Endometrial microvascular endothelial cells (primary cell): Measurements from ENCODE around the gene OVOL2. TPM values are rescaled to one million over a fixed set of nuclear protein-coding genes. Genes with fewer than 3 reads are reported as not detected.
"Not testable (repeated sequence)": the region's sequence is repeated elsewhere in the genome, so short reads cannot be mapped to it uniquely, and the experiment has no call there.

ENCODE experiments used
- in situ Hi-C: cut with HindIII; loops from 2 replicates; pipeline ENCODE4 v1.10.0; 2017; ENCODE audit warnings: low sequenced_read_pairs, low pct_unique_long_range_greater_than_20kb; ENCODE audit errors: inconsistent ontology term
- total RNA-seq: library from RNA; depleted of rRNA; stranded (reverse); fragments of >200 nt; gene quantifications from one replicate; pipeline ENCODE4 v1.2.3, GENCODE V29; 2015; ENCODE audit errors: inconsistent ontology term

Gene OVOL2
- total RNA-seq: not detected

DNA sequence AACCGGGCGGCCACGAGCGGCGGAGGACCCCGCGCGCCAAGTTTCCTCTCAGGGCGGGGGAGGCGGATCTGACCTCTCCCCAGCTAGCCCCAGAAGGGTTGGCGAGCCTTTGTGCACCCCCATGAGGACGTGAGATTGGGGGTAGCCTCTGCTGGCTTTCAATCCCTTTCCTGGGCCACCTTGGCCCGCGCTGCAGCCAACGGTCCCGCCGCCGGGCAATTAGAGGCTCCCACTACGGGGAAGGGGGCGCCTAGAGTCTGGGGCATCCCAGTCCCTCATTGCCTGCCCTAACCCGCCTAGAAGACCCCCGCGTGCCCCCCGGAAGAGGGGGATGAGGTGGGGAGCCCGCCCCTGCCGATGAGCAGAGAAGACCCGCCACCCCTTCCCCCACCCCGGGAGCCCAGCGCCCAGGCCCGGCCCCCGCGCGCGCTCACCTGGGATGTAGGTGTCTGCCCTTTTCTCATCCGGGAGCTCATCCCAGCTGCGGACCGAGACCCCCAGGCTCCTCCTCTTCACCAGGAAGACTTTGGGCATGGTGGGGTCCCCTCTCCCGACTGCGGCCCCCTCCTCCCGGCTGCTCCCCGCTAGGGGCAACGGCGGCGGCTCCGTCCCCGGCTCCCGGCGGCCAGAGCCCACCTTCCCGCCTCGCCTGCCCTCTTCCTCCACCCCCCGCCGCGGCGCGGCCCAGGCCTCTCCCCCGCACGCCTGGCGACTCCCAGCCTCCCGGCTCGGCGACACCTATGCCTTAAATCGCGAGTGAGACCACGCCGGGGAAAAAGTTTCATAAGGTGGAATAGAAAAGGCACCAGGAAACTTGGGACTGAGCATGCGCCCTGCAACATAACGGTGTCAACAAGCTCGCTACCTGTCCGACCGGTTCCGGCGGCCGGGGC, at the start of gene OVOL2:
OVOL2 (minus strand) TSS at position 816 of the 893 bp plus-strand sequence; CDS start at position 534, 282 bp downstream.
- in situ Hi-C loops: no loop called here

DNA sequence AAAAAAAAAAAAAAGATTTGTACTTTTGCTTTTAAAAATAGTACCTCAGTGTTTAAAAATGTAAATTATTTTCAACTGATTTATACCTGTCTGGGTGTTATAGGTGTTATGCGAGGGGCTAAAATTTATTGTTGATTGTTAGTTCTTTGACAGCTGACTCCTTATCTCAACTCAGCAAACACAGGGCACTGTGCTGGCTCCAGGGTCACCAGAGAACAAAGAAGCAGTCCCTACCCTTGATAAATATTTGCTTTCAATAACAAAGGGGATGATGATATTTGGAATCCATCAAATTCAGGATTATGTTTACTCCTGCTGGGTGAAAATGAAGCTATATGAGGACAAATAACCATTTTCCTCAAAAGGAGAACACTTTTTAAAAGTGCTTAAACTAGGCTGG, 45.8 kb upstream of the OVOL2 start:
- in situ Hi-C loops: no loop called here

DNA sequence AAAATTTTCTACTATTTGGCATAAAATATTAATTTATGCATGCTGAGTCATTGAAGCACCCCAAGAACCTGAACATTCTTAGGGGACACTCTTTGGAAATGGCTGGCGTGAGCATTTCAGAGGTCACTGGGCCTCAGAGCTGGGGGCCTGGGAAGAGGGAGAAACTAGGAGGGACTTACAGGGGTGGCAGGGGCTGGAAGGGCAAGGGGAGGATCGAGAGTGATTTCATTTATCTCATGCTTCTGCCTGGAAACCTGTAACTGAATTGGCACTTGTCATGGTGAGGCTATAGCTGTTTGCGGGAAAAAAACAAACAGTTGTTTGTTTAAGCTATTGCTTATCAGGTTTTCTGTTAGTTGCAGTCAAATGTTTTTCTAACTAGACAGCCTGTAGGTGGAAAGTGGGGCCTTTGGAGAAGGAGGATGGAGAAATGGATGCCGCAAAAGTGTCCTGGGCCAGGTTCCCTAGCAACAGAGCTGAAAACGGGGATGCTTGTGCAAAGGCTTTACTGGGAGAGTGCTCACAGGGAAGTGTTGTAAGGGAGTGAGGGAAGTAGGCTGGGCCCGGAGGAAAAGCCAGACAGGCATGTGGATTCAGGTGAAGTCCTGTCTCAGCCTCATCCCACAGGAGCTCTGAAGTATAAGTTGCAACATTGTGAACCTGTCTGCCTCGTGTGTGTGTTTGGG, 43.6 kb upstream of the OVOL2 start:
- in situ Hi-C loops: no loop called here

DNA sequence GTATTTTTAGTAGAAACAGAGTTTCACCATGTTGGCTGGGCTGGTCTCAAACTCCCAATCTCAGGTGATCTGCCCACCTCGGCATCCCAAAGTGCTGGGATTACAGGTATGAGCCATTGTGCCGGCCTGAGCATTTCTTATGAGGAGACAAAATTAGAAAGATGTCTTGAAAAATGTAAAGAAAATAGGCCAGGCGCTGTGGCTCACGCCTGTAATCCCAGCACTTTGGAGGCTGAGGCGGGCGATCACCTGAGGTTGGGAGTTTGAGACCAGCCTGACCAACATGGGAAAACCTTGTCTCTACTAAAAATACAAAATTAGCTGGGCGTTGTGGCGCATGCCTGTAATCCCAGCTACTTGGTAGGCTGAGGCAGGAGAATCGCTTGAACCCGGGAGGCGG, 42.9 kb upstream of the OVOL2 start:
- in situ Hi-C loops: not testable (repeated sequence)

DNA sequence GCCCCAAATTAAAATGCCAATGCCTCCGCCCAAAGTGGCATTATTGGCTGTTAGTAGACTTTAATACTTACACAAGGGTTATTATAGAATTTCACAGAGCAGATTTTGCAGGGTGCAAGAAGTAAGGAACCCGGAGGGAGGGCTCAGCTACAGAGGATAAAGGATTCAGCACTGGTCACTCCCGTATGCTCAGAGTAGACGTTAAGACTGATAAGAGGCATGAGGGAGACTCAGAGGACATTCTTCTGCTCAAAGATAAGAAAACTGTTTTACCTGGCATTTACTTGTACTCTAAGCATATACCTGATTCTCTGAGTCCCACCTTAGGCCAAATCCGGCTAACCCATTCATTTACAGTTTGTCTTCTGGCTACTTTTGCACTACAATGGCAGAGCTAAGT, 36.5 kb upstream of the OVOL2 start:
- in situ Hi-C loops: no loop called here

DNA sequence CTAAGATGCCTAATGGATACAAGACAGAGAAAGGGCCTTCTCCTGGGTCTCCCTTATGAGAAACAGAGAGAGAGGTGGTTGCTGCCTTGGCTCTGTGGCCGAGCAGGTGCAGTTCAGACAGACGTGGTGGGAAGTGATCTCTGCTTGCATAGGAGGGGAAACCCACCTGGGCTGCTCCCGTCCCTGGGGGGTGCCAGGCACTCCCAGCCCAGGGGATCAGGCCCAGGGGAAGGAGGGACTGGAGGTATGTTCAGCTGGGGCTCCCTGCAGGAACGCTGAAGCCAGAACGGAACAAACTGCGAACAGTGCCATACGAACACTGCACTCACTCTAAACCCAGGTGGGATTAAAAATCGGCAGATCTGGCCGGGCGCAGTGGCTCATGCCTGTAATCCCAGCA, 35.7 kb upstream of the OVOL2 start:
- in situ Hi-C loops: no loop called here

DNA sequence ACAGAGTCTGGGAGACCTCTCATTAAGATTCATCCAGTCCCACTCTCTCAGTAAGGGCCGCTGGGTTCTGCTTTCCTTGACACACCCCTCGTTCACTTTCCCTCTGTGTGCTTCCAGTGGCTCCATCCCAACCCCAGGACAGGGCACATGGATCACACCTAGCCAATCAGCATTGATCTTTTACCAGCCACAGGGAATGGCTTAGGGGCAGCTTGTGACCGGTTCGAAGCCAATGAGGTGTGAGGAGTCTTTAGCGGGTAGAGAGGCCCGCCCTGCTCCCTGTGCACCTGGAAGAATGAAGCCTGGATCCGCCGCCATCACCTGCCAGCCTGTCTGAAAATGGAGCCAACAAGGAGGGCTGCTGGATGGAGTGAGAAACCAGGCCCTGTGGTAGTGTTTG, 35.2 kb upstream of the OVOL2 start:
- in situ Hi-C loops: no loop called here

DNA sequence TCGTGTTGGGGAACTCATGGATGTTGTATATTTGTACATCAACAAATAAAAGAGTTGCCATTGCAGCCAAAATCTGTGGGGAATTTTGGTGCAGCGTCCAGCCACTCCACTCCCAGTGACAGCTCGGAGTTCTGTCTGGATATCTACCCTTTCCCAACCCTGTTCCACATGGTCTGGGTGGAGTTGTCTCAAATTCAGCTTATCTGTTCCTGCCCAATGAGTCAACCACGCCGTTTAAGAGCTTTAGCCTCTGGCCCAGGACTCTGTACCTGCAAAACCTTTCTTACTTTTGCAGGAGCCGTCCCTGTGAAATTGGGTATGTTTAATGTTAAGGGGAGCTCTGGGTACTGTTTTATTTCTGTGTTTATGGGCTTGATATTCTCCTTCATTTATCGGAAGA, 33.9 kb upstream of the OVOL2 start:
- in situ Hi-C loops: no loop called here

DNA sequence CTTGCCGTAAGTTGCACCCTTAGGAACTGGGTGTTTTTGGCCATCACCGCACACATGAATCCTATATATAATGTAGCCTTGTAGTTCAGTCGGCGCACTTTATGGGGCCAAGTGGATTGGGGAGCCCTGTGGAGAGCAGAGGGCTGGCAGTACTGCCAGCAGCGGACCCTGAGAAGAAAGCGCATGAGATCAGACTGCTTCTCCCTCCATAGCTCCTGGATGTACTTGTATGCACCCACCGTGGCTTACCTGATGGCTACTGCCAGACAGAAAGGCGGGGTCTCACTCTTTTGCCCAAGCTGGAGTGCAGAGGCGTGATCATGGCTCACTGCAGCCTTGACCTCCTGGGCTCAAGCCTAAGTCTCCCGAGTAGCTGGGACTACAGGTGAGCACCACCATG, 32.8 kb upstream of the OVOL2 start:
- in situ Hi-C loops: no loop called here

DNA sequence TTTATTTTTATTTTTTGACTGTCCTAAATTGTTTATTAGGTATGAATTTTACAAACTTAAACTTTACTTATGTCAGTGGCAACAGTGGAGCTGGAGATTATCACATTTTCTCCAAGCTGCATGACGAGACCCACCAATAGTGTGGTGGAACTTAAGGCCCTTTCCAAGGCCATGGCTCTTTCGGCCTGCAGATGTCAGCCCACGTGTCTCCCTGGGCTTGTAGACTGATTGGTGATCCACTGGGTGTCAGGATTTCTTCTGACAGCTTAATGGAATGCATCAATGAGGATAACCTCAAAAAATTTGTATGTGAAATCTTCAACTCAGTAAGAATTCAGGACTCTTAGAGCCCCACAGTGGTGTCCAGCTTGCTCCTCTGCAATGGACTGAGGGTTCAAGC, 32.3 kb upstream of the OVOL2 start:
- in situ Hi-C loops: no loop called here

DNA sequence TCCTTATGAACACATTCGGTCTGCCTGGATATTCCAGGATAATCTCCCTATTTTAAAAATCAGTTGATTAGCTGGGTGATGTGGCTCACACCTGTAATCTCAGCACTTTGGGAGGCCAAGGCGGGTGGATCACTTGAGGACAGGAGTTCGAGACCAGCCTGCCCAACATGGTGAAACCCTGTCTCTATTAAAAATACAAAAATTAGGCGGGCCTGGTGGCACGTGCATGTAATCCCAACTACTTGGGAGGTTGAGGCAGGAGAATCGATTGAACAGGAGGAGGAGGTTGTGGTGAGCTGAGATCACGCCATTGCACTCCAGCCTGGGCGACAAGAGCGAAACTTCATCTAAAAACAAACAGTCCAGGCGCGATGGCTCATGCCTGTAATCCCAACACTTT, 31.1 kb upstream of the OVOL2 start:
- in situ Hi-C loops: not testable (repeated sequence)

DNA sequence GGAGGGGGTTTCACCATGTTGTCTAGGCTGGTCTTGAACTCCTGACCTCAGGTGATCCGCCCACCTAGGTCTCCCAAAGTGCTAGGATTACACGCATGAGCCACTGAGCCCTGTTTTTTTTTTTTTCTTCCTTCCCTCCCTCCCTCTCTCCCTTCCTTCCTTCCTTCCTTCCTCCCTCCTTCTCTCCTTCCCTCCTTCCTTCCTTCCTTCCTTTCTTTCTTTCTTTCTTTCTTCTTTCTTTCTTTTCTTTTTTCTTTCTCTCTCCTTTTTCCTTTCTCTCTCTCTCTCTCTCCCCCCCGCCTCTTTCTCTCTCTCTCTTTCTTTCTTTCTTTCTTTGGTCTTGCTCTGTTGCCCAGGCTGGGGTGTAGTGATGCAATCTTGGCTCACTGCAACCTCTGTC, 30.6 kb upstream of the OVOL2 start:
- in situ Hi-C loops: not testable (repeated sequence)

DNA sequence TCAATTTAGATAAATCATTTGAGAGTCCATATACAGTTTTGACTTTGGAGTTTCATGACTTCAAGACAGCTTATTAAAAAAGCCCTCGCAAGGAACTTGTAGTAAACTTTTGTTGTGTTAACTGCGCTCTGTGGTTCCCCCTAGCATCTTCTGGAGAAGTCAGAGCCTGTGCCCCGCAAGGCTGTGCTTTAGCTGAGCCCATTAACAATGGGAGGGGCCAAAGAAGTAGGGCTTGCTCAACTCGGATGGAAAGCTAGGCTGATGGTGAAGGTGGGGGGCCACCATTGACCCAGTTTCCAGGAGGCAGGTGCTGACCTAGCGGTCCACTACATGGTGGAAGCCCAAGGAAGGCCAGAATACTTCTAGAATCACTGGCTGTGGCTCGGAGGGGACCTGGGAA, 29.3 kb upstream of the OVOL2 start:
- in situ Hi-C loops: no loop called here

DNA sequence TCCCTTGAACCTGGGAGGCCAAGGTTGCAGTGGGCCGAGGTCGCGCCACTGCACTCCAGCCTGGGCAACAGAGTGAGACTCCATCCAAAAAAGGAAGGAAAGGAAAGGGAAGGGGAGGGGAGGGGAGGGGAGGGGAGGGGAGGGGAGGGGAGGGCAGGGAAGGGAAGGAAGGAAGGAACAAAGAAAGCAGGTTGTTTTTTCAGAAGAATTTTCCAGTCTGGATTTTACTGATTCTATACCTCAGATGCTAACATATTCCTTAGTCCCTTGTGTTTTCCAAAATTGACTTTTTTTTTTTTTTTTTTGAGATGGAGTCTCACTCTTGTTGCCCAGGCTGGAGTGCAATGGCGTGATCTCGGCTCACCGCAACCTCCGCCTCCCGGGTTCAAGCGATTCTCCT, 23.1 kb upstream of the OVOL2 start:
- in situ Hi-C loops: not testable (repeated sequence)

DNA sequence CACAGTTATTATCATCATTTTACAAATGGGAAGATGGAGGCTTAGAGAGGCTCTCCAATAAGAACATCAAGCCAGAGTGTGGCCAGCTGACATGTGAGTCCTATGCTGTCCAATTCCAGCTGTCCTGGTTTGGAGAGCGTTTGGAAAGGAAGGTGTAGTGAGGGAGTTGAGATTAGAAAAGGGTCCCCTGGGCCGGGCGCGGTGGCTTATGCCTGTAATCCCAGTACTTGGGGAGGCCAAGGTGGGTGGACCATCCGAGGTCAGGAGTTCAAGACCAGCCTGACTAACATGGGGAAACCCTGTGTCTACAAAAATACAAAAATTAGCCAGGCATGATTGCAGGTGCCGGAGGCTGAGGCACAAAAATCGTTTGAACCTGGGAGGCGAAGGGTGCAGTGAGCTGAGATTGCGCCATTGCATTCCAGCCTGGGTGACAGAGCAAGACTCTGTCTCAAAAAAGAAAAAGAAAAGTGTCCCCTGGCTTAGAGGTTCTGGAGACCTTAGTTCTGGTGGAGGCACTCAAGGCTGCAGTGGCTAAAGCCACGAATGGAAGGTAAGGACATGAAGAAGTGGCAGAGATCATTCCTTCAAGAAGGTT, 22.1 kb upstream of the OVOL2 start:
- in situ Hi-C loops: no loop called here

DNA sequence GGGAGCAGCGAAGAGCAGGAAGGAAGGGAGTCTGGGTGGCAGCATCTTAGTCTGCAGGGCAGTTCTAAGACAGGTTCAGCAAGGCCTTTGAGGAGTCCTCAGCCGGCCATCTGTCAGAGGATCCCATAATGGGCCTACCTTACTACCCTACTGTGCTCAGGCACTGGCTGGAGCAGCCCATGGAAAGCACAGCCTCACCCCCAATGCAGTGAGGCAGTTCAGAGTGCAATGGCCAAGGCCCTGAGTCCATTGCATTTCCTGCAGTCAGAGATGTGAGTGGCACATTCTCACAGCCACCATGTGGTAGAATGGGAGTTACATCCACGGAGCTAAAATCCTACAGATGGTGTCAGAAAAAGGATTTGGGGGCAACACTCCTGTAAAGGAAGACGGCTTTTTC, 19.4 kb upstream of the OVOL2 start:
- in situ Hi-C loops: no loop called here

DNA sequence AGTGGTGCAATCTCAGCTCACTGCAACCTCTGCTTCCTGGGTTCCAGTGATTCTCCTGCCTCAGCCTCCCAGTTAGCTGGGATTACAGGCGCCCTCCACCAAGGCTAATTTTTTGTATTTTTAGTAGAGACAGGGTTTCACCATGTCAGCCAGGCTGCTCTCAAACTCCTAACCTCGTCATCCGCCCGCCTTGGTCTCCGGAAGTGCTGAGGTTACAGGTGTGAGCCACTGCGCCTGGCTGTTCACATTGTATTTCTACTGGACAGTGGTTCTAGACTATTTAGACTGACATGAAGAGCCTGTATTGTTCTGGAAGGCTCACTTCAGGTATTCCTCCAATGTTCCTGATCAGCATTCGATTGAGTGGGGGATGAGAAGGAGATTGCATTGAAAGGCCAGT, 14.8 kb upstream of the OVOL2 start:
- in situ Hi-C loops: no loop called here

DNA sequence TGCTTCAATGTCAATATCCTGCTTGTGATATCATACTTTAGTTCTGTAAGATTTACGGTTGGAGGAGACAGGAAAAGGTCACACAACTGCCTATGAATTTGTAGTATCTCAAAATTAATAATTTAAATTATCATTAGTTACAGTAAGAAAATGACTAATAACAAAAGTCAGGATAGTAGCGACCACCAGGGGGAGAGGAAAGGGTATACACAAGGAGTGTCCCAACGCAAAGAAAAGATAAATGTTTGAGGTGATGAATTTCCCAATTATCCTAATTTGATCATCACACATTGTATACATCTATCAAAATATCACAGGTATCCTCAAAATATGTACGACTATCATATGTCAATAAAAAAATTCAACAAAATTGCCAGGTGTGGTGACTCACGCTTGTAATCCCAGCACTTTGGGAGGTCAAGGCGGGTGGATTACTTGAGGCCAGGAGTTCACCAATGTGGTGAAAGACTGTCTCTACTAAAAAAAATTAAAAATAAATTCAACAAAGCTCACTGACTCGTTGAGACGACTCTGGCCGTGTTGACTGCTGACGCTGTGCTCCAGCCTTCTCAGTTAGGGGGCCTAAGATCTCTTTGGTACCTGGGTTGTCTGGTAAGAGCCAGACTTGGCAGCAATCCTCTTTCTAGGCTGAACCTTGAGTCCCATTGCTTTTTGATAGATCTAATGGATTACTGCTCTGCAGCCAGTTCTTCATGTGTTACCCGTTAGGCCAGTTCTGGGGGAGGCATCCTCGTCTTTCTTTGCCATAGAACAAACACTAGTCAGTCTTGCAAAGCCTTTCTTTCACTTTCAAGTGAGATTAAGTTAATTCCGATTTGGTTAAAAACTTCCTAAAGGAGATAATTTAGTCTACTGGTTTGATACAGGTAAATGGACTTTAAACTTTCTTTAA, 9.0 kb upstream of the OVOL2 start:
- in situ Hi-C loops: no loop called here

DNA sequence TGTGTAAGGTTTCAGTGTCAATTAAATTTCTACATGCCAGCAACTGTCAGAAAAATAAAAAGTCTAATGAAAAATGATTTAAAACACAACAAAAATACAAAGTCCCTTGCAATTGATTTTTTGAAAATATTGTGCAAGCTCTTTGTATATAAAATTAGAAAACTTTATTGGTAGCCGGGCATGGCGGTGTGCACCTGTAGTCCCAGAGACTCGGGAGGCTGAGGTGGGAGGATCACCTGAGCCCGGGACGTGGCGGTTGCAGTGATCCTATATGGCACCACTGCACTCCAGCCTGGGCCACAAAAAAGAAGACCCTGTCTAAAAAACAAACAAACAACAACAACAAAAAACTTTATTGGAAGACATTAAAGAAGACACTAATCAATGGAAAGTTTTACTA, 6.0 kb upstream of the OVOL2 start:
- in situ Hi-C loops: no loop called here
